ENCODE results near the gene LUZP1. TPM values are rescaled to one million over a fixed set of nuclear protein-coding genes. Genes with fewer than 3 reads are reported as not detected.

Gene LUZP1
- total and polyA plus RNA-seq, 12 donors = 7.1 to 65.3 (median 26.5) TPM

DNA sequence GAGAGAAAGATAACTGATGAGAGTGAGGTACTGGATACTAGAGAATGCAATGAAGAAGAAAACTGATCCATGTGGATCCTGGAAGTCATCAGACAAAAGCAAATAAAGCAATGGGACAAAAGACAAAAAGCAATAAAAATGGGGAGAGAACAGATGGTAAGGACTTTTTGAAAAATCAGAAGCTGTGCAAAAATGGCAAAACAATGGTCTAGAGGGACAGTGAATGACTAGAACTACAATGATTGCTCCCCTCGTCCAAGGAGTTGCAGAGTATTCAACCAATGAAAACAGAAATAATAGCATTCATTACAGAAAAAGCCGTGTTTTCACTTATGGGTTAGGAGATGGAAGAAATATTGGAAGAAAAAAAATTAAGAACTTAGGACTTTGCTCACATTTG is 18.5 kb downstream of the LUZP1 start:
- Histone ChIP-seq H3K27ac (peak overlapping the region in 1 of 5 donors; percentile 27), H3K27me3 (no peaks in the 10 kb centered on the region), H3K36me3 (replicated peaks in 1 of 2) (peaks cover 0 to 8% of the 10 kb centered on the region in 2 donors), H3K9me3 (replicated peaks in 1 of 3) (no peaks in the 10 kb centered on the region), H3K4me3 (no peak overlapping the region), H3K4me1 (replicated peaks in 1 of 2) (peaks cover 26 to 44% of the 10 kb centered on the region in 2 donors)
- TF ChIP-seq, protein P1, sequence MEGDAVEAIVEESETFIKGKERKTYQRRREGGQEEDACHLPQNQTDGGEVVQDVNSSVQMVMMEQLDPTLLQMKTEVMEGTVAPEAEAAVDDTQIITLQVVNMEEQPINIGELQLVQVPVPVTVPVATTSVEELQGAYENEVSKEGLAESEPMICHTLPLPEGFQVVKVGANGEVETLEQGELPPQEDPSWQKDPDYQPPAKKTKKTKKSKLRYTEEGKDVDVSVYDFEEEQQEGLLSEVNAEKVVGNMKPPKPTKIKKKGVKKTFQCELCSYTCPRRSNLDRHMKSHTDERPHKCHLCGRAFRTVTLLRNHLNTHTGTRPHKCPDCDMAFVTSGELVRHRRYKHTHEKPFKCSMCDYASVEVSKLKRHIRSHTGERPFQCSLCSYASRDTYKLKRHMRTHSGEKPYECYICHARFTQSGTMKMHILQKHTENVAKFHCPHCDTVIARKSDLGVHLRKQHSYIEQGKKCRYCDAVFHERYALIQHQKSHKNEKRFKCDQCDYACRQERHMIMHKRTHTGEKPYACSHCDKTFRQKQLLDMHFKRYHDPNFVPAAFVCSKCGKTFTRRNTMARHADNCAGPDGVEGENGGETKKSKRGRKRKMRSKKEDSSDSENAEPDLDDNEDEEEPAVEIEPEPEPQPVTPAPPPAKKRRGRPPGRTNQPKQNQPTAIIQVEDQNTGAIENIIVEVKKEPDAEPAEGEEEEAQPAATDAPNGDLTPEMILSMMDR (IDR thresholded peaks at IDR 0.05) = no peak
- TF ChIP-seq POLR2A (IDR thresholded peaks at IDR 0.05) = no peak
- intact Hi-C loops (cut with DNase I) = no loop called here
- no peak for DNase-seq
- WGBS, 4 donors = 83 to 91% (median 88%) methylated on average over 2 of the region's 2 CpGs

DNA sequence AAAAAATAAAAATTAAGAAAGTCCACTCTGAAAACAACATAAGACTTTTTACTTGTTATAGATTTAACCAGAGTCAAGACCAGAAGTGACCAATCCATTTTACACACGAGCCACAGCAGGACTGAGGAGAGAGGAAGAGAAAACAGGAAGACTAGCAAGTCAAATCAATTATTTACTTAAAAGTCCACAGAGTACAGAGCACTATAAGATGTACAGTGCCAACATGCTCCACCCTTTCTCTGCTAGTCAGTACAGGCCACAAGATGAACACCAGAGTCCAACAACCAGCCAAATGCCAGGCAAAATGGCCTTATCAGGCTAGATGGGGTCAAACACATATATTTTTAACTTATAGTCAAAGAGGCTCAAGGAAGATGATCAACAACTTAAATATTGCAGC is 19.5 kb downstream of the LUZP1 start:
- Histone ChIP-seq H3K27me3 (no peaks in the 10 kb centered on the region), H3K9me3 (replicated peaks in 1 of 3) (no peaks in the 10 kb centered on the region), H3K4me1 (replicated peaks in 1 of 2) (peaks cover 25 to 50% of the 10 kb centered on the region in 2 donors), H3K4me3 (no peak overlapping the region), H3K27ac (peak overlapping the region in 3 of 5 donors; percentile 17 to 75 (median 72)), H3K36me3 (replicated peaks in 1 of 2) (peaks cover 0 to 8% of the 10 kb centered on the region in 2 donors)
- intact Hi-C loops (cut with DNase I) = no loop called here
- 32 to 56% (median 53%) methylated on average over 1 of the region's 1 CpG for WGBS, 4 donors
- no peak for TF ChIP-seq POLR2A (IDR thresholded peaks at IDR 0.05)
- TF ChIP-seq, protein P1 (IDR thresholded peaks at IDR 0.05) = no peak
- no peak for DNase-seq

DNA sequence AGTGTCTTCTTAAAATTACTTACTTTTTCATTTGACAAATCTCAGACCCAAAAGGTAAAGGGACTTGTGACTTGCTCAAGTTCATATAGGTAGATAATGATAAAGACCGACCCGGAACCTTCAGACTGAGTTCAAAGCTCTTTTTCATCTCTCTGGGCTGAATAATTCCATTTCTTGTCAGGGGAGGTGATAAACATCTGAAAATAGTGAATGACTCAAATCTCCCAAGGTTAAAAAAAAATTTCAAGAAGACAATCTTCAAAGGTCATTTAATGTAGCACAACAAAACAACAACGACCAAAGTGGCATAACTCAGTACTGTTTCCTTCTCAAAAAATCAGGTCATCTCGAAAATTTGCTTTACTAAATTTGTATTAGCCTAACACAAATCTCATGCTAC is 20.6 kb downstream of the LUZP1 start:
- H3K27me3 ChIP-seq = no peaks in the 10 kb centered on the region
- H3K4me3 ChIP-seq = no peak overlapping the region
- intact Hi-C loops (cut with DNase I) = no loop called here
- H3K27ac ChIP-seq = peak overlapping the region; percentile 32 to 75 (median 59)
- 24 to 43% (median 31%) methylated on average over 4 of the region's 4 CpGs for WGBS, 4 donors
- TF ChIP-seq, protein P1 (IDR thresholded peaks at IDR 0.05) = no peak
- TF ChIP-seq POLR2A (IDR thresholded peaks at IDR 0.05) = no peak
- H3K9me3 ChIP-seq (replicated peaks in 1 of 3) = no peaks in the 10 kb centered on the region
- peaks cover 25 to 52% of the 10 kb centered on the region in 2 donors for H3K4me1 ChIP-seq (replicated peaks in 1 of 2)
- DNase-seq = no peak
- H3K36me3 ChIP-seq (replicated peaks in 1 of 2) = peaks cover 0 to 8% of the 10 kb centered on the region in 2 donors

DNA sequence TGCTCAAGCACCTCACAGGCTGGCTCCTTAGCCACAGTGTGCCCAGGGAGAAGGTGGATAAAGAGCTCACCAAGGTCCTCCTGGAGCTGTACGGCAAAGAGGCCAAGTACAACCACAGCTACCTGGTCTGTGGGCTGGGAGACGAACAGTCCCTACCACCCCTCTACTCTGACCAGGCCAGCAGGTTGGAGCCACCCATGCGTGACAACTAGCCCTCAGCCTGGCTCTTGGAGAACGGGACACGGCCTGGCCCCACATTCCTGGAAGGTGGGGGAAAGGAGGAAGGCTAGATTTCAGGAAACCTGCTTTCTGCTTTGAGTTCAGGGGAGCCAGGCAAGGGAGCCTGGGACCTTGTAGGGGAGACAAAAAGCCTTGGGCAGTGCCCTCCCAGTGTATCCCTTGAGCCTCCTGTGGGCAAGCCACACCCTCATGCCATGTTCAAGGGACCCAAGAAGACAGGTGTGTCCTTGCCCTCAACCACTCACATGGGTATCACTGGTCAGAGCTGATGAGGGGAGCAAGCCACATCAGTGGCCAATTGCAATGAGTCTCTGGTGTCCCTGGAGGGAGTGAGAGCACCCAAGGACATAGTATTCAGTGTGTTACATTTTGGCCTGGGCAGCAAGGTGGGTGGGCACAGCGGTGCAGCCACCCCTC is 27.6 kb downstream of the LUZP1 start:
- no peak overlapping the region for H3K4me3 ChIP-seq
- H3K27me3 ChIP-seq = no peaks in the 10 kb centered on the region
- H3K4me1 ChIP-seq (replicated peaks in 1 of 2) = peaks cover 3 to 12% of the 10 kb centered on the region in 2 donors
- H3K27ac ChIP-seq = peak overlapping the region in 1 of 5 donors; percentile 58
- intact Hi-C loops (cut with DNase I) = no loop called here
- H3K36me3 ChIP-seq (replicated peaks in 1 of 2) = peaks cover 0 to 3% of the 10 kb centered on the region in 2 donors
- no peak for DNase-seq
- H3K9me3 ChIP-seq (replicated peaks in 1 of 3) = no peaks in the 10 kb centered on the region
- 80 to 94% (median 90%) methylated on average over 2 to 6 of the region's 6 CpGs for WGBS, 4 donors
- TF ChIP-seq POLR2A (IDR thresholded peaks at IDR 0.05) = no peak
- TF ChIP-seq, protein P1 (IDR thresholded peaks at IDR 0.05) = no peak

Data from adrenal gland (tissue), 12 donors.